RWPE1 (cell line): ENCODE measurements around the gene CDK14.

Experiments
- CTCF ChIA-PET: fragments of 350-600 bp; sonication (Branson Sonifier 250); formaldehyde crosslinking; extraction: SDS; loops from one replicate; lab custom pipeline; 2021; lab: Yijun Ruan, JAX
- POLR2A ChIA-PET: fragments of 400-600 bp; formaldehyde crosslinking; extraction: SDS; loops from one replicate; lab custom pipeline; 2020; ENCODE audit warnings: antibody characterized with exemption; ENCODE audit not compliant: low non-redundant PET; lab: Yijun Ruan, JAX
- DNase-seq: peaks from one replicate; pipeline ENCODE4 v3.0.0; 2012; ENCODE audit warnings: low spot score
- H3K27ac ChIP-seq: fragments of 450-650 bp; 2 replicates; pipeline ENCODE4 v1.5.1; 2017
- CTCF ChIP-seq: fragments of 450-650 bp; conservative IDR thresholded peaks from 2 replicates; pipeline ENCODE4 v1.5.1; 2017; ENCODE audit warnings: low read depth, mild to moderate bottlenecking

Gene CDK14

GRCh38 chr7:91185771-91186170 lies 589.6 kb downstream of the CDK14 start:
- no peak for DNase-seq
- TF ChIP-seq CTCF, result no peak
- POLR2A ChIA-PET, result no interaction called here

GRCh38 chr7:91187061-91187460 lies 590.9 kb downstream of the CDK14 start:
- POLR2A ChIA-PET, result no interaction called here
- H3K27ac ChIP-seq, result no peak overlapping the region
- CTCF ChIA-PET, result no interaction called here
- no peak for DNase-seq
- no peak for TF ChIP-seq CTCF

More at GRCh38 chr7:91185771-91186170, 589.6 kb downstream of the CDK14 start:
- no peak overlapping the region for H3K27ac ChIP-seq
- CTCF ChIA-PET, result no interaction called here

- ChIA-PET POLR2A (no interaction called here), CTCF (no interaction called here)
These were observed 595.6 kb downstream of the CDK14 start for GRCh38 chr7:91191771-91192170.

GRCh38 chr7:91193141-91193540 lies 597.0 kb downstream of the CDK14 start:
- H3K27ac ChIP-seq, result no peak overlapping the region
- ChIA-PET POLR2A (no interaction called here), CTCF (no interaction called here)
- no peak for DNase-seq
- no peak for TF ChIP-seq CTCF

More at GRCh38 chr7:91191771-91192170, 595.6 kb downstream of the CDK14 start:
- no peak for TF ChIP-seq CTCF
- no peak for DNase-seq
- H3K27ac ChIP-seq, result no peak overlapping the region

GRCh38 chr7:91194841-91195240 lies 598.7 kb downstream of the CDK14 start:
- ChIA-PET CTCF (interaction anchor here (0.6 kb wide), 1 partner anchor 233 kb away, joined by 5 read pairs; no protein-coding TSS in a partner anchor), POLR2A (no interaction called here)
- DNase-seq, result no peak
- no peak for TF ChIP-seq CTCF
- no peak overlapping the region for H3K27ac ChIP-seq

- ChIA-PET POLR2A (no interaction called here), CTCF (no interaction called here)
- no peak for DNase-seq
- H3K27ac ChIP-seq, result no peak overlapping the region
- TF ChIP-seq CTCF, result no peak
These were observed 599.9 kb downstream of the CDK14 start for GRCh38 chr7:91196058-91196457.
